ENCODE data around the gene CEP70.
"Not testable (repeated sequence)": the region's sequence is repeated elsewhere in the genome, so short reads cannot be mapped to it uniquely, and the experiment has no call there.

The CEP70 gene, protein sequence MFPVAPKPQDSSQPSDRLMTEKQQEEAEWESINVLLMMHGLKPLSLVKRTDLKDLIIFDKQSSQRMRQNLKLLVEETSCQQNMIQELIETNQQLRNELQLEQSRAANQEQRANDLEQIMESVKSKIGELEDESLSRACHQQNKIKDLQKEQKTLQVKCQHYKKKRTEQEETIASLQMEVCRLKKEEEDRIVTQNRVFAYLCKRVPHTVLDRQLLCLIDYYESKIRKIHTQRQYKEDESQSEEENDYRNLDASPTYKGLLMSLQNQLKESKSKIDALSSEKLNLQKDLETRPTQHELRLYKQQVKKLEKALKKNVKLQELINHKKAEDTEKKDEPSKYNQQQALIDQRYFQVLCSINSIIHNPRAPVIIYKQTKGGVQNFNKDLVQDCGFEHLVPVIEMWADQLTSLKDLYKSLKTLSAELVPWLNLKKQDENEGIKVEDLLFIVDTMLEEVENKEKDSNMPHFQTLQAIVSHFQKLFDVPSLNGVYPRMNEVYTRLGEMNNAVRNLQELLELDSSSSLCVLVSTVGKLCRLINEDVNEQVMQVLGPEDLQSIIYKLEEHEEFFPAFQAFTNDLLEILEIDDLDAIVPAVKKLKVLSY

DNA sequence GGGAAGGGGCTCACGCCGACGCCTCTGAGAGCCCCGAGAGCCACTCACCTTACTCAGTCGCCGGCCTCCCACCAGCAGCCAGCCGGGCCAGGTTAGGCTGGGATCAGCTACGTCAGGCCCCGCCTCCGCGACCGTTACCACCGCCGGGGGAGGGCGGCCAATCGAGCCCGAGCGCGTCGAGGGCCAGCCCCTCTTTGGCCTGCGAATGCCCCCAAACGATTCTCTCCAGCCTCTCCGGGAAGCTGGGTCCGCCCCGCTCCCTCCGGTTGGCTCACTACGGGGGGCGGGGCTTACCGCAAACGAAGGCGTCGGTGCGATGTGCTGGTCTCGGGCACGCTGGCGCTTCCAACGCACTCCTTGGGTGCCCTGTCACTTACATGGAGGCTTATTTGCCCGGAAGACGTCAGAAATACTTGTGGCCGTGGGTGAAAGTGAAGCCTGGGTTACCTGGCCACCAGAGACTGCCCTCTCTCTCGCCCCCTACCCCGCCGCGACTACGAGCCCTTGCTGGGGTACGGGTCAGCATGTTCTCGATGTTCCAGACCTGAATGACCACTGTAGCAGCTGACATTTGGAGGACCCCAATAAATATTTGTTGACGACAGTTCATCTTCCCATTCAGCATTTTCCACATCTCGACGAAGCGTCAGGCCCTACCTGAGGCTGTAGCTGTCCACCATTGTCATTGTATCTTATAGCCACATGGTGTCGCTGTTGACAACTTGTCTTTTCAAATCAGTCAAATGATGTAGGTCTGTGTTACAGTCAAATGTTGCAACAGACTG lies at the start of gene CEP70:
Gene CEP70, minus strand, starts transcription at position 111 of the 785 bp plus-strand sequence. CDS start 21,333 bp downstream, outside the sequence.
- DNase-seq (ENCODE audit: low spot score) = peak; percentile 83

DNA sequence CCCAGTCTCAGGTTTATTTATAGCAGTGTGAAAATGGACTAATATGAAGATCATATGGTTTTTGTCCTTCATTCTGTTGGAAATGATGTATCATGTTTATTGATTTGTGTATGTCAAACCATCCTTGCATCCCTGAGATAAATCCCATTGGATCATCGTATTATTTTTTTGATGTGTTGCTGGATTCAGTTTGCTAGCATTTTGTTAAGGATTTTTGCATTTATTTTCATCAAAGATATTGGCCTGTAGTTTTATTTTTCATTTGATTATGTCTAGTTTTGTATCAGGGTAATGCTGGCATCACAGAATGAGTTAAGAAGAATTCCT lies 48.8 kb upstream of the CEP70 start:
- no peak for DNase-seq (ENCODE audit: low spot score)

DNA sequence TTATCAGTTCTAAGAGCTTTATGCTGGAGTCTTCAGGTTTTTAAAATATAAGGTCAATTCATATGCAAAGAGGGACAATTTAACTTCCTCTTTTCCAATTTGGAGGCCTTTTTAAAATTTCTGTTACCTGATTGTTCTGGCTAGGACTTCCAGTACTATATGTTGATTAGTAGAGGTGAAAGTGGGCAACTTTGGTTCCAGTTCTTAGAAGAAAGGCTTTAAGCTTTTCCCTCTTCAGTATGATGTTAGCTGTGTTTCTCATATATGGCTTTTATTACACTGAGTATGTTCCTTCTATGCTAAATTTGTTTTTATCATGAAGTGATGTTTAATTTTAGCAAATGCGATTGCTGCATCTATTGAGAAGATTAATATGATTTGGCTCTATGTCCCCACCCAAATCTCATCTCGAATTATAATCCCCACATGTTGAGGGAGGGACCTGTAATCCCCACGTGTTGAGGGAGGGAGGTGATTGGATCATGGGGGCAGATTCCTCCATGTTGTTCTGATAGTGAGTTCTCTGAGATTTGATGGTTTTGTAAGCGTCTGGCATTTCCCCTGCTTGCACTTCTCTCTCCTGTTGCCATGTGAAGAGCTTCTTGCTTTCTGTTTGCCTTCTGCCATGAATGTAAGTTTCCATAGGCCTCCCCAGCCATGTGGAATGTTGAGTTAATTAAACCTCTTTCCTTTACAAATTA lies 48.3 kb upstream of the CEP70 start:
- DNase-seq (ENCODE audit: low spot score) = no peak

DNA sequence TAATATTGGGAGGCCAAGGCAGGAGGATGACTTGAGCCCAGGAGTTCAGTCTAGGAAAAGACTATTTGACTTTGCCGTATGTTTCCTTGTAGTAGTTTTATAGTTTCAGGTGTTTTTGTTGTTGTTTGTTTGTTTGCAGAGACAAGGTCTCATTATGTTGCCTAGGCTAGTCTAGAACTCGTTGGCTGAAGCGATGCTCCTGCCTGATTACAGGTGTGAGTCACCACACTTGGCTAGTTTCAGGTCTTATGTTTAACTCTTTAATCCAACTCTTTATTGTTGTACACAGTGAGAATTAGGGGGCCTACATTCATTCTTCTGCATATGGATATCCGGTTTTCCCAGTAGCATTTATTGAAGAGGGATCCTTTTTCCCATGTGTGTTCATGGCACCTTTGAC lies 46.5 kb upstream of the CEP70 start:
- DNase-seq (ENCODE audit: low spot score) = no peak

DNA sequence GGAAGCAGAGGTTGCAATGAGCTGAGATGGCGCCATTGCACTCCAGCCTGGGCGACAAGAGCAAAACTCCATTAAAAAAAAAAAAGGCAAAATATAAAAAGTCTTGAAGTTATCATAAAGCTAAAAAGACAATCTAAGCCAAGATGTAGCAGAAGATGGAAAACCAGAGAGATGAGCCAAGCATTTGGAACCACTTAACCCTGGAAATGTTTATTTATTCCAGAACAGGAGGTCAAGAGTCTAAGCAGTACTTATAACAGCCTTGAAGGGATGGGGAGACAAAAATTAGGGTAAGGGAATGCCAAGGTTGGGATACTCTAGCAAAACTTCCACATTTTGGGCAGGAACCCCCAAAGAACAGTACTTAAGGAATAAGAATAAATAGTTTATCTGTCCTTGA lies 44.6 kb upstream of the CEP70 start:
- DNase-seq (ENCODE audit: low spot score) = no peak

DNA sequence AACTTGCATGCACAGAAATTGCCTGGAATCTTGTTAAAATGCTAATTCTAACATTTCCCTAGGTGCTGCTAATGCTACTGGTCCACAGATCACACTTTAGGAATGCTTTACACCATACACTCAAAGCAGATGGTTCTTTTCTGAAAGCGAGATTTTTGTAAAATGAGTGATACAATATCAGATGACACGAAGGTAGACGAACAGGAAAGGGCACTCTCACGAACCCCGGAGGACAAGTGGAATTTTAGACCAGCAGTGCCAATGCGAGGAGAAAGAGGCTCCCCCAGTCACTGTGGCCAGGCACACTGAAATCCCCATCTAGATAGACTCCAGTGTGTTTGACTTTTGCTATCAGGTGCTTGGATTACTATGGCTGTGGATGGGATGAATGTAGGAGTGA lies 35.5 kb upstream of the CEP70 start:
- DNase-seq (ENCODE audit: low spot score) = no peak

DNA sequence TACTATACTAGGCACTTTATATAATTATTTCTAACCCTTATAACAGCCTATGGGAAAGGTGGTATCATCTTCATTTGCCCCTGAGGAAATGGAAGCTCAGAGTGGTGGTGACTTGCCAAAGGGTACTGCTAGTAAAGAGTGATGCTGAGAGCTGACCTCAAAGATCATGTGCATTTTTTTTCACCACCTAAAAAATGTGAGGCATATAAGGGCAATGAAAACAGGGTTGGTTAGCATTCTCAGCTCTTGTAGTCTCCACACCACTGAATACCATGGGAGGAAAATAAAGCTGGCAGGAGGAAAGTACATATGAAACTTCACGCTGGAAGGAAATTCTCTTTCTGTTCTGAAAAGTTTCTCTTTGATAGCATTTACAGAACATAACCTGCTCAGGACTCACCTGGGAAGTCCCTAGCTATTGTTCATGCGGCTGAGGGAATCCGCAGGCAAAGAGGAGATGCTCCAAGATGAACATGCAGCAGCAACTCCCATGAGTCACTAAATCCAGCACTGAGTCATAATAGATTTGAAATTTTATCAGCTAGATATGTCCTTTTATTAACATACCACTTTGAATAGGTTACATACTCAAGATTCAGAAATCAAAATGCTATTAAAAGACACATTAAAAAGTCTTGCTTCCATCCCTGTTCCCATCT lies 31.8 kb upstream of the CEP70 start:
- DNase-seq (ENCODE audit: low spot score) = no peak

DNA sequence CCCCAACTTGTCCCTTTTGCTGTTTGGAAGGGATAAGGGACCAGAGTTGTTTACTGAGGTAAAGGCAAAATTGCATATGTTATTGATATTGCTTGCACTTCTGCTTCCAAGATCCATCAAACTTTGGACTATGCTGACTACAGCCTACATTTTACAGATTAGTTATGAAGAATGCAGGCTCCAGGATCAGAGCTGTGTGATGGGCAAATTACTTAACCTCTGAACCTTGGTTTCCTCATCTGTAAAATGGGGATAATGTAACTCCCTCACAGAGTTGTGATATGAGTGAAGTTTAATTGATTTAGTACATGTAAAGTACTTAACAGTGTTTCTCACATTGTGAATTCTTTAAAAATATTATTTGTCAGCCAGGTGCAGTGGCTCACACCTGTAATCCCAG lies 30.5 kb upstream of the CEP70 start:
- DNase-seq (ENCODE audit: low spot score) = no peak

DNA sequence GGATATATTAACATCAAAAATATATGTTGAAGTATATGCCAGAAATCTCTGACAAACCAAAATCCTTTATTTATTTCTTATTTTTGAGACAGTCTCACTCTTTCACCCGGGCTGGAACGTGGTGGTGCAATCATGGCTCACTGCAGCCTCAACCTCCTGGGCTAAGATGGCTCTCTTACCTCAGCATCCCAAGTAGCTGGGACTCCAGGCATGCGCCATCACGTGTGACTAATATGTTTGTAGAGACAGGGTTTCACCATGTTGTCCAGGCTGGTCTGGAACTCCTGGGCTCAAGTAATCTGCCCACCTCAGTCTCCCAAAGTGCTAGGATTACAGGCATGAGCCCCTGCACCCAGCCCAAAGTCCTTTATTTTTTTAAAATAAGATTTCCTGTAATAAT lies 26.4 kb upstream of the CEP70 start:
- no peak for DNase-seq (ENCODE audit: low spot score)

DNA sequence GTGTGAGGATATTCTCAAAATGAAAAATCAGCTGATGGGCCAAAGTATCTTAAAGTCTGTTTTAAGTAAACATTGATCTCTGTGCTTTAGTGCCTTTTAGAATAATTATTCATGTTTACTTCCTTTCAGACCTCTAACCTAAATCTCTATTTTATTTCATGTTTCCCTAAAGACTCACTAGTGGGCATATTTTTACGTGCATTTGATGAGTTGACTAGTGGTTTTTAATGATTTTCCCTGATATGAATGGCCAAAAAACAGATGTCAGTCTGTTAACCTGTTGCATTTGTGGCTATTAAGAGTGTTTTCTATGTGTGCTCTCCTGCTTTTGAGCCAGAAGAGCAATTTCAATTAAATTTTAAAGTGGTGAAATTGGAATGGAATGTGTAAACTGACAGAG lies 21.4 kb upstream of the CEP70 start:
- DNase-seq (ENCODE audit: low spot score) = no peak

DNA sequence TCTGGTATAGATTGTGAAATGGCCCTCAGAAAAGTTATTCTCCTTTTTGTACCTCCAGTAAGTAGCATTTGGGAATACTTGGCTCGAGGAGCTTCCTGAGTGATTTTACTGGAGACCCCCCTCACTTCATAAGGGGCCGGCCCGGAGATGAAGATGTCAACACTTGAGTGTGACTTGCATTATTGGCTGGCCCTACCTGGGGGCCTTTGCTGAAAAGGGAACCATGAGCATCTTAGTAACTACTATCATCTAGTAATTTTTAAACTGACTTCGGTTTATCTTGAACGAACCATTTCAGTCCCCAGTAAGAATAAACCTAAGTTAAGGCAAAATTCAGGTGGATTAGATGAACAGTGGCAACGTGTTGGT lies 15.8 kb upstream of the CEP70 start:
- DNase-seq (ENCODE audit: low spot score) = no peak

DNA sequence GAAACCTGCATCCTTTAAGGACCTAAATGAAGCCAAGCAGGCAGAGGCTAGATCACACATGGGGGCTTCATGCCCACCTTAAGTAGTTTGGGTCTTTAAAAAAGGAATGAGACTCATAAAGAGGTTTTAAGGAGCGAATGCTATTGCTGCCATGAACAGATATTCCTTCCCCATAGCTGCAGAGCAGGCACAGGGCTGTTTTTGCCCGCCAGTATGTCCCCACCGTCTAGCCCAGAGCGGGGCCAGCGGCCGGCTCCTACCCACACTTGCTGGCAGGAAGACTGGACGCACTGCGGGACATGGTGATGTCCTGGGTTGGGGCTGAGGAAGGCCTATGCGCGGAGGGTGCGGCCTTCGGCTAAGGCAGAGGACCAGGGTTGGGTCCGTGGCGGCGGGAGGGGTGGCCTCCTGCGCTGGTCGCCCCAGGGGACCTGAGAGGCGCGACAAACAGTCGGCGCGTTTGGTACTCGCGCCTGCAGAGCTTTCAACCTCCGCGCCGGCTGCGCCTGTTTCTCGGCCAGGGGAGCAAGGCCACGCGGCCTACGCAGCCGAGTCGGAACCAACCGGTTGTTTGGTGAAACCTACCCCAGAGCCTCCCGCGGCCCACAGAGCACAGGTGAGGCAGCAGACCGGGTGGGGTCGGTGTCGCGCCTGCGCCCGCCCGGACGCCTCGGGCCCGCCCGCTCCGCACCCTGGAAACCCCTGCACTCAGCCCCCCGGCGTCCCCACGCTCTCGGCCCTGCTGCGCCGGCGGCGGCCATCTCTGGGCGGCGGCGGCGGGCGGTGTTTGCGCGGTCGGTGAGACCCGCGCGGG lies 14.5 kb upstream of the CEP70 start, which contains the start of gene FAIM:
Gene FAIM, plus strand, starts transcription at position 450 of the 814 bp plus-strand sequence. CDS start 10,956 bp downstream, outside the sequence.
- peak; percentile 32 for DNase-seq (ENCODE audit: low spot score)

DNA sequence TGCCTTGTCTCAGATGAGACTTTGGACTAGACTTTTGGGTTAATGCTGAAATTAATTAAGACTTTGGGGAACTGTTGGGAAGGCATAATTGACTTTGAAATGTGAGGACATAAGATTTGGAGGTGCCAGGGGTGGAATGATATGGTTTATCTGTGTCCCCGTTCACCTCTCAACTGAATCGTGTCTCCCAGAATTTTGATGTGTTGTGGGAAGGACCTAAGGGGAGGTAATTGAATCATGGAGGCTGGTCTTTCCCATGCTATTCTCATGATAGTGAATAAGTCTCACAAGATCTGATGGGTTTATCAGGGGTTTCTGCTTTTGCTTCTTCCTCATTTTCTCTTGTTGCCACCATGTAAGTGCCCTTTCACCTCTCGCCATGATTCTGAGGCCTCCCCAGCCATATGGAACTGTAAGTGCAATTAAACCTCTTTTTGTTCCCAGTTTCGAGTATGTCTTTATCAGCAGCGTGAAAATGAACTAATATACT lies 10.1 kb upstream of the CEP70 start:
- not testable (repeated sequence) for DNase-seq (ENCODE audit: low spot score)

DNA sequence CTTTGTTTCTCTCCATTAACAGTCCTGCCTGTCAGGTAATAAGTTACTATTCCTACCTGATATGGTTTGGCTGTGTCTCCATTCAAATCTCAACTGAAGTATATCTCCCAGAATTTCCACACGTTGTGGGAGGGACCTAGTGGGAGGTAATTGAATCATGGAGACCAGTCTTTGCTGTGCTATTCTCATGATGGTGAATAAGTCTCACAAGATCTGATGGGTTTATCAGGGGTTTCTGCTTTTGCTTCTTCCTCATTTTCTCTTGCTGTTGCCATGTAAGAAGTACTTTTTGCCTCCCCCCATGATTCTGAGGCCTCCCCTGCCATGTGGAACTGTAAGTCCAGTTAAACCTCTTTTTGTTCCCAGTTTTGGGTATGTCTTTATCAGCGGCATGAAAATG lies 7.6 kb upstream of the CEP70 start:
- not testable (repeated sequence) for DNase-seq (ENCODE audit: low spot score)

DNA sequence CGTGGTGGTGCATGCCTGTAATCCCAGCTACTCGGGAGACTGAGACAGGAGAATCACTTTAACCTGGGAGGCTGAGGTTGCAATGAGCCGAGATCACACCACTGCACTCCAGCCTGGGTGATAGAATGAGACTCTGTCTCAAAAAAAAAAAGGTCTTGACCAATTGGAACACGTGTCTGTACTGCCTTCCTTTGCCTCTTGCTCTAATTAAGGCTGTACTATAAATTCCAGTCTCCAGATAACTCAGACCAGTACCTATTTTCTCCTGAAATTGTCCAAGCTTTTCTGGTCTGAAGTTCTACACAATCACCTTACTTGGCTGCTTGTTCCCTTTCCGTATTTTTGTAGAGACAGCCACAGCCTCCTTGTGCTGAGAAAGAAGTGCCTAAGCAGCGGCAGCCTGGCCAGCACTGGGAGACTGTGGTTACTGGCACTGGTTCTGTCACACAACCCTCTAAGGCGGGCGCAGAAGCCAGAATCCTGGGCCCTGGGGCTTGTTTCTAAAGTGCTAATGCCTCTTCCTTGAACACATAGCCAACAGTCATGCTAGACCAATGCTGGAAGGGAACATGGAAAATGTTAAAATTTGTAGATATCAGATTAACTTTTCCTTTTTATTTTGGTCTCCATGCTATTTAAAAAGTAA lies 6.2 kb upstream of the CEP70 start:
- DNase-seq (ENCODE audit: low spot score) = no peak

DNA sequence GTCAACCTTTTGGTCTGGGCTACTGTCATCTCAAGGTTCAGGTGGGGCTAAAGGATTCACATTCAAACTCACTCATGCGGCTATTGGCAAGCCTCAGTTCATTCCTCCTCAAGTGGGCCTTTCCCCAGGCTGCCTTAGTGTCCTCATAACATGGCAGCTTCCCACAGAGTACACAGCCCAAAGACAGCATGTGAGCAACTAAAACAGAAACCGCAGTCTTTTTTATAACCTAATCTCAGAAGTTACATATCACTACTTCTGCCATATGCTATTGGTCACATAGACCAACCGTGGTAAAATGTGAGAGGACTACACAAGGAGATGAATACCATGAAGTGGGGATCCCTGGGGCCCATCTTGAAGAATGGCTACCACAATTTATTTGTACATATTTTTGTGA lies 4.5 kb upstream of the CEP70 start:
- DNase-seq (ENCODE audit: low spot score) = no peak

DNA sequence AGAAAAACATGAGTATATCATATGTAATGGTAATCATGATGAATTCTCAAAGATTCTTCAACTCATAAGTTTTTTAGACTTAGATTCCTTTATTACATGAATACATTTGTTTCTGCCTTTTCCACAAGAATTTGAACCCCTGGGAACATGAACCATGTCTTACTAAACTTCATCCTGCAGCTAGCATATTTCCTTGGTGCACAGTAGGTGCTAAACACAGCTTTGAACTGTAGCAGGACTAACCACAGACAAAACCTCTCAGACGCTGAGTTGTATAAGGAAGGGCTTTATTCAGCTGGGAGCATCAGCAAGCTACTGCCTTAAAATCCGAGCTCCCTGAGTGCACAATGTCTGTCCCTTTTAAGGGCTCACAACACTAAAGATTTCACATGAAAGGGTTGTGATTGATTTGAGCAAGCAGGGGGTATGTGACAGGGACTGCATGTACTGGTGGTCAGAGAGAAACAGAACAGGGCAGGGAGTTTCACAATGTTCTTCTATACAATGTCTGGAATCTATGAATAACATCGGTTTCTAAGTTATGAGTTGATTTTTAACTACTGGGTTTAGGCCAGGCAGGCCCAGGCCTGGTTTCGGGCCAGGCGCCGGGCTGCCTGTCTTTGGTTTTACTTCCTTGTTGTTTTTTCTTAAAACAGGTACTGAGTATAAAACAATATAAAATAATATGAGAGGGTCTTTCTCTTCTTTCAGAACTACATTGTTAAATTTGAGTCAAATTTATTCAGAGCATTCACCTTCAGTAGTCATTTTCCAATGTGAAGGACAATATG lies 3.3 kb upstream of the CEP70 start:
- not testable (repeated sequence) for DNase-seq (ENCODE audit: low spot score)

DNA sequence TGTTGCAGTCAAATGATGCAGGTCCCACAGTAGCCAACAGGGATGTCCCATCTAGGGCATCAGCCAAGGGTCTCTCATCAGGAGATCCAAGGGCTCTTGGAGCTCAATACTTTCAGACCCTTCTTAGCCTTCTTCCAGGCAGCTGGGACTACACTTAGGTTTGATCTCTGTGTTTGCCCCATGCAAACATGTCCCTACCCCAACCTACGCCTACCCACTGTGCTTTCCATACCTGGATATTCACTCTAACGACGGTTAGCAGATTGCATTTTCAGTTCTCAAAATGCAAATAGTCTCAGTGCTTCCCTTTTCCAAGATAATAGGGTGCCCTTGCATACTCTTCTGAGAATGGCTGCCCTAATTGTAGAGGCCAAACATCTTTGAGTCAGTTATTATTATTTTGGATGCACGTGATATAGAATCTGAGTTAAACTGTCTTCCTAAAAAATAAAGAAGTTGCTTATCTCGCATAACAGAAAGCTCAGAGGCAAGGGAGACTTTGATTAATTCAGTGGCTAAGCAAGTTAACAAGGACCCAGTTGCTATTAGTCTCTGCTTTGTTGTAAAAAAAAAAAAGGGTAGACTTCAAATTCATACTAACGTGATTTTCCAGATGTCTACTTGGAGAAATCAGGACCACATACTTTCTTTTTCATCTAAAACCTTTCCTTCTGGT lies 1.0 kb upstream of the CEP70 start:
- DNase-seq (ENCODE audit: low spot score) = no peak
